Hepatocyte (in vitro differentiated cells): ENCODE results near the gene MANF.

Experiments
- EZH2 ChIP-seq: fragments of 200-600 bp; sonication (generic); IDR thresholded peaks from 2 replicates; pipeline ENCODE4 v1.6.1; 2016; ENCODE audit warnings: antibody characterized with exemption, mild to moderate bottlenecking, borderline replicate concordance
- EZH2phosphoT487 ChIP-seq: fragments of 200-600 bp; sonication (generic); IDR thresholded peaks from one replicate; pipeline ENCODE4 v1.6.1; 2018; ENCODE audit warnings: antibody characterized with exemption, mild to moderate bottlenecking, low read depth, moderate library complexity; ENCODE audit not compliant: unreplicated experiment, severe bottlenecking

DNA sequence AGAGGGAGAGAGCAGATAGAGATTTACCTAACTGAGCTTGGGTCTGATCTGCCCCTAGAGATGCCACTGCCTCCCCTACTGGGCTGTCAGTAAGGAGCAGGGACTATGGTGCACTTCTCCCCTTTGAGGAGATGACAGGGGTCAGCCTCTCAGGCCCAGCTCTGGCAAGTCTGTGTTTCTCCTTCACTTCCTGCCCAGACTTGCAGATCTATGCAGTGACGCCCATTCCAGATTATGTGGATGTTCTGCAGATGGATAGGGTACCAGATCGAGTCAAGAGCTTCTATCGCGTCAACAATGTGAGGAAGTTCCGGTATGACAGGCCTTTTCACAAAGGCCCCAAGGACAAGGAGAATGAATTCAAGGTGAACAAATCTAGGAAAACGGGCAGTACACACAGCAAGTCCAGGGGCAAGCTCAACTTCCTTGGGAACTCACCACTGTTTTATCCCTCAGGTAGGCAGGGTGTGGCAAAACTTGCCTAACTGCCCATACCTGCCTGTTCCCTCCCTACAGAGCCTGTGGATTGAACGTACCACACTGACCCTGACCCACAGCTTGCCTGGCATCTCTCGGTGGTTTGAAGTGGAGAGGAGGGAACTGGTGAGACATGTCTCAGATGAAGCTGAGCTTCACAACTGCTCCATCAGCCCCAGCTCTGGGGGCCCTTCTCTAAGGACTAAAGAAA lies 29.1 kb upstream of the MANF start:
- TF ChIP-seq EZH2: no peak
- TF ChIP-seq EZH2phosphoT487: no peak
